SK-N-SH treated with all-trans-retinoic acid at 6 μM for 48 hours (cell line): ENCODE data around the gene DUS2.

Experiments
- ATAC-seq: fragments of 200-7000 bp; cut with Tn5 transposase; 3 replicates; pipeline ENCODE4 v1.9.1; 2020; ENCODE audit warnings: mild to moderate bottlenecking, moderate library complexity
- ARNTL ChIP-seq: fragments of 450-650 bp; formaldehyde crosslinking; IDR thresholded peaks from 2 replicates; pipeline ENCODE4 v1.5.0; 2020; ENCODE audit warnings: low read depth, mild to moderate bottlenecking, moderate library complexity, borderline replicate concordance
- CREB5 ChIP-seq: fragments of 250-450 bp; sonication (Bioruptor Pico); IDR thresholded peaks from 2 replicates; pipeline ENCODE4 v1.5.1; 2020; ENCODE audit warnings: low read depth, mild to moderate bottlenecking, moderate library complexity
- ESRRG ChIP-seq: fragments of 250-450 bp; sonication (Bioruptor Pico); IDR thresholded peaks from 2 replicates; pipeline ENCODE4 v1.6.1; 2021; ENCODE audit warnings: mild to moderate bottlenecking
- GLIS3 ChIP-seq: fragments of 250-450 bp; sonication (Bioruptor Pico); IDR thresholded peaks from 2 replicates; pipeline ENCODE4 v1.5.0; 2020; ENCODE audit warnings: mild to moderate bottlenecking, moderate library complexity
- ISL1 ChIP-seq: fragments of 250-450 bp; sonication (Bioruptor Pico); IDR thresholded peaks from 2 replicates; pipeline ENCODE4 v2.1.2; 2022; ENCODE audit warnings: mild to moderate bottlenecking, moderate library complexity
- OSR1 ChIP-seq: fragments of 250-450 bp; sonication (Bioruptor Pico); IDR thresholded peaks from 2 replicates; pipeline ENCODE4 v1.8.0; 2022; ENCODE audit warnings: moderate library complexity, mild to moderate bottlenecking, inconsistent platforms
- POU6F1 ChIP-seq: fragments of 250-450 bp; sonication (Bioruptor Pico); IDR thresholded peaks from 2 replicates; pipeline ENCODE4 v1.8.0; 2021; ENCODE audit warnings: low read depth, mild to moderate bottlenecking, moderate library complexity, borderline replicate concordance
- PPARA ChIP-seq: fragments of 250-450 bp; sonication (Bioruptor Pico); IDR thresholded peaks from 2 replicates; pipeline ENCODE4 v1.5.0; 2020; ENCODE audit warnings: mild to moderate bottlenecking, borderline replicate concordance
- RARB ChIP-seq: fragments of 250-450 bp; sonication (Bioruptor Pico); IDR thresholded peaks from 2 replicates; pipeline ENCODE4 v1.8.0; 2021; ENCODE audit warnings: mild to moderate bottlenecking, moderate library complexity
- SNAI2 ChIP-seq: fragments of 250-450 bp; sonication (Bioruptor Pico); IDR thresholded peaks from 2 replicates; pipeline ENCODE4 v1.5.0; 2020; ENCODE audit warnings: mild to moderate bottlenecking, moderate library complexity
- TSHZ2 ChIP-seq: fragments of 250-450 bp; sonication (Bioruptor Pico); IDR thresholded peaks from 2 replicates; pipeline ENCODE4 v1.5.0; 2020; ENCODE audit warnings: mild to moderate bottlenecking, moderate library complexity
- ZFP3 ChIP-seq: fragments of 250-450 bp; sonication (Bioruptor Pico); IDR thresholded peaks from 2 replicates; pipeline ENCODE4 v1.5.0; 2020; ENCODE audit warnings: mild to moderate bottlenecking, moderate library complexity
- ZFP30 ChIP-seq: fragments of 450-650 bp; formaldehyde crosslinking; IDR thresholded peaks from 2 replicates; pipeline ENCODE4 v1.5.0; 2022; ENCODE audit warnings: mild to moderate bottlenecking, moderate library complexity
- ZNF565 ChIP-seq: fragments of 450-650 bp; formaldehyde crosslinking; conservative IDR thresholded peaks from 2 replicates; pipeline ENCODE4 v1.5.0; 2020; ENCODE audit warnings: low read depth, mild to moderate bottlenecking, moderate library complexity
- ZNF8 ChIP-seq: fragments of 450-650 bp; formaldehyde crosslinking; IDR thresholded peaks from 2 replicates; pipeline ENCODE4 v1.5.0; 2020; ENCODE audit warnings: mild to moderate bottlenecking, moderate library complexity
- TF ChIP-seq, protein P1 (sequence below): fragments of 250-450 bp; sonication (Bioruptor Pico); IDR thresholded peaks from 2 replicates; pipeline ENCODE4 v1.8.0; 2020; ENCODE audit warnings: mild to moderate bottlenecking, moderate library complexity, borderline replicate concordance
- TF ChIP-seq, protein P2 (sequence below): fragments of 250-450 bp; sonication (Bioruptor Pico); IDR thresholded peaks from 2 replicates; pipeline ENCODE4 v1.5.1; 2021; ENCODE audit warnings: mild to moderate bottlenecking, moderate library complexity

Gene DUS2

GRCh38 chr16:68073902-68074760, 51.0 kb downstream of the DUS2 start:
- ATAC-seq = no peak
- no peak for TF ChIP-seq ZFP30 (CRISPR knock-in tag)
- TF ChIP-seq PPARA (CRISPR knock-in tag) = no peak
- no peak for TF ChIP-seq ARNTL
- TF ChIP-seq TSHZ2 (CRISPR knock-in tag) = no peak
- TF ChIP-seq ESRRG (CRISPR knock-in tag) = no peak
- TF ChIP-seq ZNF8 (CRISPR knock-in tag) = no peak
- no peak for TF ChIP-seq ZFP3 (CRISPR knock-in tag)
- TF ChIP-seq SNAI2 (CRISPR knock-in tag) = no peak
- TF ChIP-seq OSR1 (CRISPR knock-in tag) = no peak
- no peak for TF ChIP-seq CREB5 (CRISPR knock-in tag)
- TF ChIP-seq, protein P1, sequence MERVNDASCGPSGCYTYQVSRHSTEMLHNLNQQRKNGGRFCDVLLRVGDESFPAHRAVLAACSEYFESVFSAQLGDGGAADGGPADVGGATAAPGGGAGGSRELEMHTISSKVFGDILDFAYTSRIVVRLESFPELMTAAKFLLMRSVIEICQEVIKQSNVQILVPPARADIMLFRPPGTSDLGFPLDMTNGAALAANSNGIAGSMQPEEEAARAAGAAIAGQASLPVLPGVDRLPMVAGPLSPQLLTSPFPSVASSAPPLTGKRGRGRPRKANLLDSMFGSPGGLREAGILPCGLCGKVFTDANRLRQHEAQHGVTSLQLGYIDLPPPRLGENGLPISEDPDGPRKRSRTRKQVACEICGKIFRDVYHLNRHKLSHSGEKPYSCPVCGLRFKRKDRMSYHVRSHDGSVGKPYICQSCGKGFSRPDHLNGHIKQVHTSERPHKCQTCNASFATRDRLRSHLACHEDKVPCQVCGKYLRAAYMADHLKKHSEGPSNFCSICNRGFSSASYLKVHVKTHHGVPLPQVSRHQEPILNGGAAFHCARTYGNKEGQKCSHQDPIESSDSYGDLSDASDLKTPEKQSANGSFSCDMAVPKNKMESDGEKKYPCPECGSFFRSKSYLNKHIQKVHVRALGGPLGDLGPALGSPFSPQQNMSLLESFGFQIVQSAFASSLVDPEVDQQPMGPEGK (CRISPR knock-in tag) = no peak
- no peak for TF ChIP-seq POU6F1 (CRISPR knock-in tag)
- TF ChIP-seq, protein P2, sequence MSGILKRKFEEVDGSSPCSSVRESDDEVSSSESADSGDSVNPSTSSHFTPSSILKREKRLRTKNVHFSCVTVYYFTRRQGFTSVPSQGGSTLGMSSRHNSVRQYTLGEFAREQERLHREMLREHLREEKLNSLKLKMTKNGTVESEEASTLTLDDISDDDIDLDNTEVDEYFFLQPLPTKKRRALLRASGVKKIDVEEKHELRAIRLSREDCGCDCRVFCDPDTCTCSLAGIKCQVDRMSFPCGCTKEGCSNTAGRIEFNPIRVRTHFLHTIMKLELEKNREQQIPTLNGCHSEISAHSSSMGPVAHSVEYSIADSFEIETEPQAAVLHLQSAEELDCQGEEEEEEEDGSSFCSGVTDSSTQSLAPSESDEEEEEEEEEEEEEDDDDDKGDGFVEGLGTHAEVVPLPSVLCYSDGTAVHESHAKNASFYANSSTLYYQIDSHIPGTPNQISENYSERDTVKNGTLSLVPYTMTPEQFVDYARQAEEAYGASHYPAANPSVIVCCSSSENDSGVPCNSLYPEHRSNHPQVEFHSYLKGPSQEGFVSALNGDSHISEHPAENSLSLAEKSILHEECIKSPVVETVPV (CRISPR knock-in tag) = no peak

DNA sequence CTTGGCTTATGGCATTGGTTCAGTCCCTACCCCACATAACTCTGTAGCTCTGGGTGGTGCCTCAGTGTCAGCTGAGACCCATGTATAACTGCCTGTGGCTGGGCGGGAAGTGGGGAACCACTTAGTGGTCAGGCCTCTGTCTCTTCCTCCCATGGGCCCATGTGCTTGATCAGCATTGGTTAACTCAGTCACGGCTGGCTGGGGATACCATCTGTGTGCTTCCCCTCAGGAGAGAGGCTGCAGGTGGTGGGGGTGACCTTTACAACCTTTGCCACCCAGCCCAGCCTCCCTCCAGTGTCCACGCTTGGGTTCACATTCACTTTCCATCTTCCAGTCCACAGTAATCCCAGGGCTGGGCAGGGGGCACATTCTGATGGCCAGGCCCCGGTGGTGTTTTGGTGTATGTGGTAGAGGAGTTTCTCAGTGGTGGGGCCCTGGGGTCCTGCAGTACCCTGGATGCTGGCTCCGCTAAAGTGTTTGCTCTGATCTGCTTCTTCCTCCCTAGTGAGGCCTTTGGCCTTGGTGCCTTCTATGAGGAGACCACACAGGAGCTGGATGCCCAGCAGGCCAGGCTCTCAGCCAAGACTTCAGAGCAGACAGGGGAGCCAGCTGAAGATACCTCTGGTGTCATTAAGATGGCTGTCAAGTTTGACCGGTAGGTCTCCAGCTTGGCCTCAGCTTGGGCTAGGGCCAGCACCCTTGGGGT, 51.9 kb downstream of the DUS2 start:
- TF ChIP-seq ARNTL = no peak
- no peak for TF ChIP-seq ZNF565 (CRISPR knock-in tag)
- ATAC-seq = no peak

GRCh38 chr16:68075980-68076379, 52.9 kb downstream of the DUS2 start:
- ATAC-seq = no peak
- TF ChIP-seq ISL1 (CRISPR knock-in tag) = no peak
- TF ChIP-seq ESRRG (CRISPR knock-in tag) = no peak
- TF ChIP-seq ARNTL = no peak
- no peak for TF ChIP-seq POU6F1 (CRISPR knock-in tag)
- TF ChIP-seq ZFP30 (CRISPR knock-in tag) = no peak
- TF ChIP-seq, protein P1 (CRISPR knock-in tag) = no peak
- TF ChIP-seq TSHZ2 (CRISPR knock-in tag) = no peak
- TF ChIP-seq RARB (CRISPR knock-in tag) = no peak
- TF ChIP-seq GLIS3 = no peak
- TF ChIP-seq CREB5 (CRISPR knock-in tag) = no peak
